Peyer's patch (tissue), 4 donors: ENCODE results near the gene LPIN1.

Experiments used
- CTCF ChIP-seq, 6 experiments: fragments of 450-650 bp in 4 of 6; fragments of 200-600 bp in 2 of 6; sonication (generic) in 1 of 6; IDR thresholded peaks; one replicate each; pipeline ENCODE4 v1.5.1; 2017 to 2019; ENCODE audit warnings: antibody characterized with exemption in 6 of 6, mild to moderate bottlenecking in 3 of 6, moderate library complexity in 1 of 6
- POLR2A ChIP-seq, 2 donors: fragments of 450-650 bp; IDR thresholded peaks; one replicate each; pipeline ENCODE4 v1.5.1; 2017; ENCODE audit warnings: antibody characterized with exemption in 2 of 2, mild to moderate bottlenecking in 2 of 2, moderate library complexity in 2 of 2

- TF ChIP-seq CTCF (IDR thresholded peaks at IDR 0.05) (no peak), POLR2A (IDR thresholded peaks at IDR 0.05) (no peak)
Observed at GRCh38 chr2:11758187-11758586, 11.8 kb downstream of the LPIN1 start.
